ENCODE data around the gene SMC3.
"Not testable (repeated sequence)": the region's sequence is repeated elsewhere in the genome, so short reads cannot be mapped to it uniquely, and the experiment has no call there.

SMC3 gene

DNA sequence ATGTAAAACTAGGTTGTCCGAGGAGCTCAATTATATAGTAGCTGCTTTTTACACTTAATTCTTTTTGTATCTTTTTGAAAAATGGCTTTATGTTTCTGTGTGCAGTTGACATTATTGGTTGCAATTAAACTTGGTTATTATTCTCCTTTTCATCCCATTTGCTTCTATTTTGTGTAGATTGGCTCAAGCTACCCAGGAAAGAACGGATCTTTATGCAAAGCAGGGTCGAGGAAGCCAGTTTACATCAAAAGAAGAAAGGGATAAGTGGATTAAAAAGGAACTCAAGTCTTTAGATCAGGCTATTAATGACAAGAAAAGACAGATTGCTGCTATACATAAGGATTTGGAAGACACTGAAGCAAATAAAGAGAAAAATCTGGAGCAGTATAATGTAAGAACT is 16.5 kb downstream of the SMC3 start:
- no peak for DNase-seq (ENCODE audit: low read depth in 2 of 2)

DNA sequence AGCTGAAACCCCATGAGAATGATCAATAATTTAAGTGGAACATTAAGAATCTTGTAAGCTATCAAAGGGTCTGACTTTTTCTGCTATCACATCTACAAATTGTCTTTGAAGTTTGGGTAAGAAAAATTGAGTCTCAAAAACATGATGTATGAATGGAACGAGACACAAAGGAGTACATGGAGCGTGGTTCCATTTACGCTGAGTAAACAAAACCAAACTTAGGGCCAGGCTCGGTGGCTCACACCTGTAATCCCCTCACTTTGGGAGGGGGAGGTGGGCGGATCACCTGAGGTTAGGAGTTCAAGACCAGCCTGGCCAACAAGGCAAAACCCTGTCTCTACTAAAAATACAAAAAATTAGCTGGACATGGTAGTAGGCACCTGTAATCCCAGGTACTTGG is 24.3 kb downstream of the SMC3 start:
- no peak for DNase-seq (ENCODE audit: low read depth in 2 of 2)

DNA sequence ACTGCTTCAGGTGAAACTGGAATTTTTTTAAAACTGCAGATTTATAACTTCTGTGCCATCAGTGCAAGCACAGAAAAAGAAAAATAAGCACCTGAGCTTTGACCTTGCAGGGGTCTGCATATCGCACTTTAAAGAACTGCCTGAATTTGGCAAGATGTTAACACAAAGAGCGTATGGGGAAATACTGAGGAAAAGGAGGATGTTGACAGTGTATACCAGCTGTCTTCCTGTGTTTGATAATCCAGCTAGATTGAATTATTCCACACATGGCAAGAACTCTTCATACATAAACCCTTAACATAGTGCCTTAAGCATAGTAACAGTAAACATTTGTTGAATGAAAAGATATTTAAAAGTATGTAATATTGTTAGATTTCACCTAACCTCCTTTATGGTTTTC is 30.0 kb downstream of the SMC3 start:
- DNase-seq (ENCODE audit: low read depth in 2 of 2) = no peak

DNA sequence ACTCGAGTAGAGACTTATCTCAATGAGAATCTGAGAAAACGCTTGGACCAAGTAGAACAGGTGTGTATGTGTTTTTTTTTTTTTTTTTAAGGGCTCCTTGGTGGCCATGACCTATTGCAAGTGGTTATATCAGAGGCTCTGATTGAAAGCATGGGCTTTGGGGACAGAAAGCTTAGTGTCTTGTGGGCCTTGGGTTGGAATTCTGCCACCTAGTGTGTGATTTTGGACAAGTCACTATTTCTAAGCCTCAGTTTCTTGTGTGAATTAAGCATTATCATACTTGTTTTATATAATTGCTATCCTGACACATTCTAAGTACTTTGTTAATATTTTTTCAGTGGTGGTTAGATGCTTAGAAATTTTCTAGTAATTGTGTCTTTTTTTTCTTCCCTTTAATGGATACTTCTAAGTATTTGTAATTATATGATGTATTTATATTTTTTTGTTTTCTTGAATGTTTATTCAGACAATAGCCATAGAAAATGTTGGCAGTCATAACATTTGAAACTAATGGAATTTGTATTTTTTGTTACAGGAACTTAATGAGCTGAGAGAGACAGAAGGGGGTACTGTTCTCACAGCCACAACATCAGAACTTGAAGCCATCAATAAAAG is 33.1 kb downstream of the SMC3 start:
- DNase-seq (ENCODE audit: low read depth in 2 of 2) = no peak

DNA sequence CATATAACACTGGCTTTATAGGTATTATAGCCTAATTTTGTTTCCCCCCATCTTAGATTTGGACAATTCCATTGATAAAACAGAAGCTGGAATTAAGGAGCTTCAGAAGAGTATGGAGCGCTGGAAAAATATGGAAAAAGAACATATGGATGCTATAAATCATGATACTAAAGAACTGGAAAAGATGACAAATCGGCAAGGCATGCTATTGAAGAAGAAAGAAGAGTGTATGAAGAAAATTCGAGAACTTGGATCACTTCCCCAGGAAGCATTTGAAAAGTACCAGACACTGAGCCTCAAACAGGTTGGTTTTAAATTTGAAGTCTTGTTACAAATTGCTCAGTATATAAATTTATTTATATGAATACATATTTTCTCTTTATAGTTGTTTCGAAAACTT is 34.1 kb downstream of the SMC3 start:
- no peak for DNase-seq (ENCODE audit: low read depth in 2 of 2)

DNA sequence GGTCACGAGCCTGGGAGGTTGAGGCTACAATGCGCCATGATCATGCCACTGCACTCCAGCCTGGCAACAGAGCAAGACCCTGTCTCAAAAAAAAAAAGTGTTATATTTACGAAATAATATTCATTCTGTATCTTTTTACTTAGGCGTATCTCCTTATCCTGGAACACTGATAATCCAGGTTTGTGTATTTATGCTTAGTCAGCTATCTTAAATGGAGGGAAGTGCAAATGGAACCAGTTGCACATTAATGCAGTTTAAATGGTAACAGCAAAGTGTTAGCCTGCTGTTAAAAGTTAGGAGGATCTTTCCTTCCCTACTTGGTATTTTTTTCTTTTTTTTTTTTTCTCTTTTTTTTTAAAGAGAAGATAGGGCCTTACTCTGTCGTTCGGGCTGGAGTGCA is 40.6 kb downstream of the SMC3 start:
- DNase-seq (ENCODE audit: low read depth in 2 of 2) = no peak

DNA sequence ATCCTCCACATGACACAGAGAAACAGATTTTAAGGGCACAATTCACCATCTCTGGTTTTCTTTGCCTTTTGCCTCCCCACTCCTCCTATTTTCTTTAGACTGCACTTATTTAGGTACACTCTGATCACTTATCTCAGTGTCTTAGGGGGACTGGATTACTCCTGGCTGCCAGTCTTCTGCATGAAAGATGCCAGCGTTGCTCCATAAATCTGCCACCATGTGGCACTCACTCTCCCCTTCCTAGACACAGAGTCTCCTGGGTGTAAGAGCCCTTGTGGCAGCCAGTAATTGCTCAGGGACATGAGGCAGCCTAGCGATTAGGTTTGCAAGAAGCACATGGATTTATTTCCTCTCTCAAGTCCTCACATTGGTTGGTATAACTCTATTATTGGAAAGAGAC is 42.1 kb downstream of the SMC3 start:
- no peak for DNase-seq (ENCODE audit: low read depth in 2 of 2)

DNA sequence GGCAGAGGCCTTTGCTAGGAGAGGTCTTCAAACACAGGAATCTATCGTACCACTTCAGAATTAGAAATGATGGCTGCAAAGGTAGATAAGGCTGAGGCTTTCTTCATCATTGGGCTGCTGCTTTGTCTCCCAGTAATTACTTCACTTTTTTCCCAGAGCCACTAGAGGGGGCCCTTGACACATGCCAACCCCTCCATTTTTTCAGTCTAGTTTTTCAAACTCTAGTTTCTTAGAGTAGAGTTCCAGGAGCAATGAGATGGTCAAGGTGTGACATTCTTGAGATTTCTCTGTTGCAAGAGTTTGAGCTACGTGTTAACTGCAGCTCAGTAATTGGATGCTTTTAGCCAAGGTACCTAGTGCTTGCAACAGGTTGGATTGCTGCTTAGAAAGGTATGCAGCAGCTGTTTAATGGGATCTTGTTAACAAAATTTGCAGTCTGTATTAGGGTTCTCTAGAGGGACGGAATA is 42.8 kb downstream of the SMC3 start:
- DNase-seq (ENCODE audit: low read depth in 2 of 2) = no peak

DNA sequence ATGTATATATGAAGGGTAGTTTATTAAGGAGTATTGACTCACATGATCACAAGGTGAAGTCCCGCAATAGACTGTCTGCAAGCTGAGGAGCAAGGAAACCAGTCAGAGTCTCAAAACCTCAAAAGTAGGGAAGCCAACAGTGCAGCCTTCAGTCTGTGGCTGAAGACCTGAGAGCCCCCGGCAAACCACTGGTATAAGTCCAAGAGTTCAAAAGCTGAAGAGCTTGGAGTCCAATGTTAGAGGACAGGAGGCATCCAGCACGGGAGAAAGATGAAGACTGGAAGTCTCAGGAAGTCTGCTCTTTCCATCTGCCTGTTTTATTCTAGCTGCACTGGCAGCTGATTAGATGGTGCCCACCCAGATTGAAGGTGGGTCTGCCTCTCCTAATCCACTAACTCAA is 43.3 kb downstream of the SMC3 start:
- DNase-seq (ENCODE audit: low read depth in 2 of 2) = not testable (repeated sequence)

DNA sequence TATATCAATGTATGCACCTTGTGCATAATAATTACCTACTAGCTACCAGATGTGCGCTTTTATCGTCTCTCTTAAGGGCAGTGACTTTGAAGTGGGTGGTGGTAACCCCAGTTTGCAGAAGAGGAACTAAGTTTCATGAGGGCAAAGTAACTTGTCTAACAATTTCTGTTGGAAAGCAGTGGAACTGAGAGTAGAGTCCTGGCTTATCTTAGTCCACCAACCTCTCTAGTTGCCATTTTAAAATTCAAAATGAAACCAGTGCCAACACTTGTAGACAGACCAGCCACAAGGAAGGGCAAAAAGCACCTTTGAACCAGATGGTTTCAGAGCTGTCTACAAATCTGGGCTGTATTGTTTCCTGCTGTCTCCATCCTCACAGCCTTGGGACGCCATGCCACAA is 44.6 kb downstream of the SMC3 start:
- no peak for DNase-seq (ENCODE audit: low read depth in 2 of 2)

DNA sequence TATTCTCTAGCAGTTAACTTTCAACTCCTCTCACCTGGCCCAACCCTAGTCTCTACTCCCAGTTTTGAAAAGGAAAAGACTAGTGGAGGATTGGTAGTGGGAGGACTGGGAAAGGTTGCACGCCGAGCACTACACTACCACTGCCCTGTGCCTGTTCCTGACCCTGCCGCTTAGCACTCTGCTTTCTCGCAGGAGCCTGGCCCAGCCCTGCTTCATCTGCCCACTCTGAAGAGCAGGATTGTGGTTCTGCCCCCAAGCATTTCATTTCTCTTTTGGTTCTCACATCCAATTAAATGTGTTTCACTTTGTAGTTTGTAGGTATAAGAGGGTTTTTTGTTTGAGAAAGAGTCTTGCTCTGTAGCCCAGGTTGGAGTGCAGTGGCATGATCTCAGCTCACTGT is 45.1 kb downstream of the SMC3 start:
- no peak for DNase-seq (ENCODE audit: low read depth in 2 of 2)

DNA sequence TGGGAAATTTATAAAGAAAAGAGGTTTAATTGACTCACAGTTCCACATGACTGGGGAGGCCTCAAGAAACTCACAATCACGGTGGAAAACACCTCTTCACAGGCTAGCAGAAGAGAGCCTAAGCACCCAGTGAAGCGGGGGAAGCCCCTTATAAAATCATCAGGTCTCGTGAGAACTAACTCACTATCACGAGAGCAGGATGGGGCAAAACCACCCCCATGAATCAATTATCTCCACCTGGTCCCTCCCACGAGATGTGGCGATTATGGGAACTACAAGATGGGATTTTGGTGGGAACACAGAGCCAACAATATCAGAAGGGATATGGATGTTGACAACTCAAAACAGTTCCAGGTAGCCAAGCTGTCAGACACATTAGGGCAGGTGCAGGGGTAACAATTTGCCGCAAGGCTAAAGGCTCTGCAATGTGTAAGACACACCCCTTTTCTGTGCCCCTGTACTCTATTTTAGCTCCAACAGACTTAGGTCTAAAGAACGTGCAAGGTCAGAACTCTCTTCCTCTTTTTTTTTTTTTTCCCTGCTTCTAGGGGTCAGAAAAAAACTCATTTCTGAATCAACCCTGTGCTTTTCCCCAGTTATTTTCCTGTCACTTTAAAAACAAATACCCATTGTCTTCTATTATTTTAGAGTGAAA is 46.0 kb downstream of the SMC3 start:
- DNase-seq (ENCODE audit: low read depth in 2 of 2) = no peak

DNA sequence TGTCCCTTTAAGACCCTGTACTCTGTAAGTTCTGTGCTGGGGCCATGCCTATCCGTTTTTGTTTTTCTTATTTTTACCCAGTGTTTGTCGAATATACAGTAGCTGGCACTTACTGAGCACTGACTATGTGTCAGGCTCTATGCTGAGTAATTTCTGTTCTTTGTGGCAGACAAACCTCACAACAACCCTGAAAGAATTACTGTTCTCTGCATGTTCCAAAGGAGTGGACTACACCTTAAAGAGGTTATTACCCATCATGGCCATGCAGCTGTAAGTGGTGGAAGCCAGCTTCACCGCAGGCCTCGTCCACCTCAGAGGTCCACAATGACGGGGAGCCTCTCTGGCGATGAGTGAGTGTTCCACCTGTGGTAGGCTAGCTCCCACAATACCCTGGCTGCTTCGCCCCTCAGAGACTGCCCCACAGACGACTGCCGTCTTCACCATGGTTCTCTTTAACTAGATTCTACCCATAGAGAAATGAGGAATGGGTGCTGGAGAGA is 46.6 kb downstream of the SMC3 start:
- no peak for DNase-seq (ENCODE audit: low read depth in 2 of 2)

DNA sequence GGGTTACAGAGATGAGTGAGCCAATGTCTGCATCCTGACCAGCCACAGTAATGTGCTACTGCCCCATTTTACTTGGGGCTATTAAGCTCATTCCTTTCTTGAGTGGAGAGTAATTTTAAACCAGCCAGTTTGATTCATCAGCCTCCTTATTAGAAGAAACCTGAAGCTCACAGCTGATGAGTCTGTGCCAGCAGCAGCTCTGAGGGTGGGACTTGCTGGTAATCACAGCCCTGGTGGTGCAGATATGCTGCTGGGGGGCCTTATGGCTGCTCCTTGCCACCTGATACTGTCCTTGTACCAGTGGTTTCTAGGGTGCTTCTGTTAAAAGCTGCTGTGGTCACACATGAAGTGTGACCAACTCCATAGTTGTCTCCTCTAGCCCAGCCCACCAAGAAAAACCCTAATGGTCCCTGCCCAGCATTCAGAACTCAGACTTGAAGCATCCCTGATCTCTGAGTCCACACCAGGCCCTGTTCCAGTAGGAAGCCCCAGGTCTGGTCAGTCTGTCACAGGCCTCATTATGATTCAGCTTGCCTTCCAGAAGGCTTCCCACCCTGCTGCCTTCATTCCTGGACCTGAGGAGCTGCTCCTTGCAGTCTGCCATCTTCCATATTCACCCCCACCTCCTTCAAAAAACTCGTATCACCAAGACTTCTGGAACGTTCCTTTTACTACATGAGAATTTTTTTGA is 47.7 kb downstream of the SMC3 start:
- DNase-seq (ENCODE audit: low read depth in 2 of 2) = no peak

DNA sequence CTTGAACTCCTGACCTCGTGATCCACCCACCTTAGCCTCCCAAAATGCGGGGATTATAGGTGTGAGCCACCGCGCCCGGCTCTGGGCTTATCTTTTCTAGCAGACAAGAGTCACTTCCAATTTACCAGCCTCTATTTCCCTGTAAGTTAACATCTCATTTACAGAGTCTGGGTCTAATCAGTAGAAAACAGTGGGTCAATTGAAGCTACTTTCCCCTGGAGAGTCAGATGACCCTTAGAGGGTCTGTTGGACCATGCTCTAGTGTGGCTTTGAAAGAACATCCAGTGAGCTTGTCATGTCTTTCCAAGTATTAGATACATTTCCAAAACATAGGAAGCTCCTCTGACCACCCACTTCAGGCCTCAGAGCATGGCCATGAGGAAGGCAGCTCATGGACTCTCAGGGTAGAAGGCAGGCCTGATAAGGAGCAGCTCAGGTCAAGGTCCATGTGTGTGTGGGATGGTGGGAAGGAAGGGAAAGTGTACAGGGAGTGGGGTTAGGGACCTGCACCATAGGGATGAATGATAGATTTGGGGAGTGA is 49.1 kb downstream of the SMC3 start:
- no peak for DNase-seq (ENCODE audit: low read depth in 2 of 2)

DNA sequence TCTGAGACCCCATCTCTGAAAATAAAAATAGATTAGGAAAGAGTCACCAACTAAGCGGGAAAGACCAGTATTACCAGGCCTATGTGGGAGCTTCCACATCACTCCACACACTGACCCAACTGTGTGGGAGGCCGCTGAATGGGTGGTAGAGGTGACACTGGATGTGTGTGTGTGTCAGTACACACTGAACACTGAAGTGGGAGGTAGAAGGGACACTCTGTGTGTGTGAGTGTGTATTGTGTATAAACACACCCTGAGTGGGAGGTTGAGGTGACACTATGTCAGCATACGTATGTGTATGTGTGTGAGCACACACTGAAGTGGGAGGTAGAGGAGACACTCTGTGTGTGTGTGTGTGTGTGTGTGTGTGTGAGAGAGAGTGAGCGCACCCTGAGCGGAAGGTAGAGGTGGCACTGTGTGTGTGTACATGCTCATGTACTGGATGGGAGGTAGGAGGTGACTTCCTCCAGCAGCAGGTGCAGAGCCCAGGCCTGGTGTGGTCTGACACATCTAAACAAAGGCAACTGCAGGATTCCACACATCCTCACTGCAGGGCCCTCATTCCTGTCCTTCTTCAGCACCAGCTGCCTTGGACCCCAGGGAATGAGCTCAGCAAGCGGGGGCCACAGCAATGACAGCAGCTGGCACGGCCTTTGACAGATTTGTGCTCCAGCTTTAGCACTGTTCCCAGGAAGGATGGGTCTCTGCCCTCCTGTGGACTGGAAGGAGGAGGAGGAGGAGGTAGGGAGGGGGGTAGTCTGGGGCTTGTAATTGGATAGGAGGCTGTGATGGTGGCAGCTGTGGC is 50.1 kb downstream of the SMC3 start:
- DNase-seq (ENCODE audit: low read depth in 2 of 2) = no peak

DNA sequence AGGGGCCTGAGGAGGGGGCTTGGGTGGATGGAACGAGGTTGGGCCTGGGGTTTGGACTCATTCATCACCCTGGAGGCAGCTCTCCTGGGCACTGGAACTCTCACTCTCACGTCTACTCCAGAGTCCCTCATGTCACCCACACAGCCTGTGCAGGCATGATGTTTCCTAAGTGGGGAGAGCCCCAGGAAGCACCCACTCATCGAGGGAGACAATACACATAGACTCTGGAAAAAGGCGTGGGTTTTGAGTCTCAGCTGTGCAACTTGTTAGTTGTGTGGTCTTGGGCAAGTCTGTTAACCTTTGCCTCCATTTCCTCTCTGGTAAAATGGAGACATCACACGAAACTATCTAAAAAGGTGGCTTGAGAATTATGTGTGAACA is 50.7 kb downstream of the SMC3 start:
- no peak for DNase-seq (ENCODE audit: low read depth in 2 of 2)

DNA sequence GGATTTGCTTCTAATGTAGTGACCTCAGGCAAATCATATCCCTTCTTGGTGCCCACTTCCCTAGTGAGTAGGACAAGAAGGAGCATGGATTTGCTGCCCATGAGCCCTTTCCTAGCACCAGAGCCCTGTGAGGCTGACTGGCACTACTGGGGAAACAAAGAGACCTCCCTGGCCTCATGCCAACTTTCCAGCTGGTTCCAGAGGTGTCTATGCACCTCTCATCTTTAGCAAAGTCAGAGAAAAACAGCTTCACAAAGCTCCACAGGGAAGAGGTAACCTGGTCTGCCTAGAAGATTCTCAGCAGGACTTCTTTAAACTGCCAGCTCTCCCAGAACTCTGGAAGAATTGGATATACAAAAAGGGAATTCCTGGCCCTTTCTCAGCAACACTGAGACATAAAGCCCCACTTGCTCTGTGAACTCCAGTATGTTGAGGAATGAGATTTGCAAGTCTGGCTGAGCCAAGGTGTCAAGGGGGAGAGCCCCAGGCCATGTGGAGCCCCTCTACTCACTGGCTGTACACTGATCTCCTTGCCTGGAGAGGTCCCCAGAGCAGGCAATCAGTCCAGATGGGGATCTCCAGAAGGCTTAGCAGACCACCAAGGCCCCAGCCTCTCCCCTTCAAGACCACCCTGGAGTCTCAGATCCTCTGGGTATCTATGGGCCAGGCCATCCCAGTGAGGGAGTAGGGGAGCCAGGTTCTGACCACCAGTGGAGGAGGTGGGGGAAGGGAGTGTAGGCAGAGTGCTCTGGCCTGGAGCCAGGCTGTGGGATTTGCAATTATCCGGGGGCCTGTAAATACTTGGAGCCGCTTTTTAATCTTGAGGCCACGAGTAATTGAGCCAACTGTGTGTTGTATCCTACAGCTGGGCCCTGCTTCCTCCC is 52.3 kb downstream of the SMC3 start:
- no peak for DNase-seq (ENCODE audit: low read depth in 2 of 2)

DNA sequence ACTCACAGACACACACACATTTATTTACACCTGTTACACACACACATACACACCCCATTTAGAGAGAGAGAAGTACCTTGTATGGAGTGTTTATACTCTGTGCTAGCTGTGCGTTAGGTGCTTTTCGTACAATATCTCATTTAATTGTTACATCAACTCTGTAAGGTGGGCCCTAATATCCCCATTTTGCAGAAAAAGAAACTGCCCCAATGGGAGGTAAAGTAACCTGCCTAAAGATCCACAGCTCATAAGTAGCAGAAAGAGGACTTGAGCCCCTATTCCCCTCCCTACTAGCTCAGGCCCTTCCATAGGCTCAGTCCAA is 52.9 kb downstream of the SMC3 start:
- no peak for DNase-seq (ENCODE audit: low read depth in 2 of 2)

DNA sequence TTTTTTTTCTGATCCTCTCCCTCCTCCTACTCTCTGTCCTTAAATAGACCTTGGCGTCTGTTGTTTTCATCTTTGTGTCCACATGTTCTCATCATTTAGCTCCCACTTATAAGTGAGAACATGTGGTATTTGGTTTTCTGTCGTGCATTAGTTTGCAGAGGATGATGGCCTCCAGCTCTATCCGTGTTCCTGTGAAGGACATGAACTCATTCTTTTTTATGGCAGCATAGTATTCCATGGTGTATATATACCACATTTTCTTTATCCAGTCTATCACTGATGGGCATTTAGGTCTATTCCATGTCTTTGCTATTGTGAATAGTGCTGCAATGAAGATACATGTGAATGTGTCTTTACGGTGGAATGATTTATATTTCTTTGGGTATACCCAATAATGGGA is 55.8 kb downstream of the SMC3 start:
- DNase-seq (ENCODE audit: low read depth in 2 of 2) = not testable (repeated sequence)

DNA sequence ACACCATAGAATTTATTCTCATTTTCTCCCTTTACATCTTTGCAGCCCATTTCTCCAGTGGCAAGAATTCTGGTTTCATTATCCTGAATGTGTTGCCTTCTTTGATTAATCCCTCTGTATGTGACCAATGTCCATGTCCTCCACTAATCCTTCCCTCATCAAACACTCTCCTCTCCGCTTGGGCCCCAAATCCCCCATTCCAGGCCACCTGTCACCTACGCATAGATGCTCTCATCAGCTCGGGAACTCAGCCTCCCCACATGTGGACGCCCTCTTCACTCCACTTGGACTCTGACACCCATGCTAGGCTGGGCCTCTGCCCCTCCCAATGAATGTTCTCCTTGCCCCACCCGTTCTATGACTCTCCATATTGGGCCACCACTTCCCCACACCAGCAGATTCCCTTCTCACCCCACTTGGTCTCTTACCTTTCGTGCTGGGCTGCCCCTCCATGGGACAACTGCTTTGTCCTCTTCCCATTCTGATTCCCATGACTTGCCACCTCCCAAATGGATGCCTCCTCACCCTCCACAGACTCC is 57.9 kb downstream of the SMC3 start:
- DNase-seq (ENCODE audit: low read depth in 2 of 2) = no peak

Measured in activated CD8-positive, alpha-beta memory T cell treated with anti-CD3 and anti-CD28 coated beads for 4 hours (primary cell).